ENCODE results near the gene PPTC7. TPM values are rescaled to one million over a fixed set of nuclear protein-coding genes. Genes with fewer than 3 reads are reported as not detected.

Gene PPTC7
- total RNA-seq (2014; rRNA removed; shearing (Covaris generic)) (3.2 and 3.4 TPM in 2 replicates), polyA plus RNA-seq (2016; fragmentation: Nextera tagmentation; extraction: Ambion mirVana) (2.2 and 2.4 TPM in 2 replicates)

GRCh38 chr12:110583137-110584059 lies at the start of gene PPTC7:
TSS of gene PPTC7 (minus strand) at chr12:110583318. CDS start at chr12:110583031, 287 bp downstream.
- H3K27me3 ChIP-seq (replicated peaks; ENCODE audit: insufficient read depth) = no peaks in the 10 kb centered on the region
- H3K9me3 ChIP-seq (ENCODE audit: low read depth) = no peaks in the 10 kb centered on the region
- in situ Hi-C loops (cut with MboI) = no loop called here
- H3K9ac ChIP-seq = peak within 1 kb of the TSS; percentile 88
- H3K27ac ChIP-seq = peak within 1 kb of the TSS; percentile 41
- no peaks in the 10 kb centered on the region for H4K20me1 ChIP-seq (ENCODE audit: insufficient read depth)
- peak within 1 kb of the TSS; percentile 90 for H2AFZ ChIP-seq
- no peaks in the 10 kb centered on the region for H3K9me2 ChIP-seq (ENCODE audit: insufficient read depth)
- peak within 1 kb of the TSS; percentile 97 for H3K4me2 ChIP-seq (ENCODE audit: unreplicated experiment)
- peaks cover 21% of the 10 kb centered on the region for H3F3A ChIP-seq (ENCODE audit: insufficient read depth)
- peaks cover 42% of the 10 kb centered on the region for H3K79me2 ChIP-seq (ENCODE audit: insufficient read depth)
- peak within 1 kb of the TSS; percentile 78 for H3K4me3 ChIP-seq
- TF ChIP-seq EZH2 (IDR thresholded peaks at IDR 0.05; ENCODE audit: insufficient read depth, poor library complexity, severe bottlenecking) (no peak), EZH2phosphoT487 (IDR thresholded peaks at IDR 0.05; ENCODE audit: insufficient read depth, low read depth) (no peak)
- 3 to 6% methylated on average over 30 to 32 of the region's 52 CpGs for WGBS, 2 experiments (ENCODE audit: low coverage in 1 of 2, low lambda C conversion rate in 2 of 2, missing lambda C conversion rate in 2 of 2)
- peak; percentile 99 for DNase-seq
- H3K36me3 ChIP-seq (ENCODE audit: low read depth) = no peaks in the 10 kb centered on the region
- H3K4me1 ChIP-seq (ENCODE audit: insufficient read depth) = peaks cover 25% of the 10 kb centered on the region

GRCh38 chr12:110627500-110628195 lies 44.5 kb upstream of the PPTC7 start:
- WGBS, 2 experiments (ENCODE audit: low coverage in 1 of 2, low lambda C conversion rate in 2 of 2, missing lambda C conversion rate in 2 of 2) = 94 to 96% methylated on average over 8 of the region's 8 CpGs
- Histone ChIP-seq H3K4me2 (ENCODE audit: unreplicated experiment) (no peak overlapping the region), H3K4me1 (ENCODE audit: insufficient read depth) (no peaks in the 10 kb centered on the region), H3K36me3 (ENCODE audit: low read depth) (peaks cover 21% of the 10 kb centered on the region), H3K27ac (no peak overlapping the region), H3K9ac (no peak overlapping the region), H3K79me2 (ENCODE audit: insufficient read depth) (no peaks in the 10 kb centered on the region), H4K20me1 (ENCODE audit: insufficient read depth) (no peaks in the 10 kb centered on the region), H2AFZ (no peak overlapping the region), H3K9me3 (ENCODE audit: low read depth) (no peaks in the 10 kb centered on the region), H3K27me3 (replicated peaks; ENCODE audit: insufficient read depth) (no peaks in the 10 kb centered on the region), H3K4me3 (no peak overlapping the region), H3F3A (ENCODE audit: insufficient read depth) (no peaks in the 10 kb centered on the region), H3K9me2 (ENCODE audit: insufficient read depth) (no peaks in the 10 kb centered on the region)
- no peak for DNase-seq
- in situ Hi-C loops (cut with MboI) = no loop called here
- TF ChIP-seq EZH2phosphoT487 (IDR thresholded peaks at IDR 0.05; ENCODE audit: insufficient read depth, low read depth) (no peak), EZH2 (IDR thresholded peaks at IDR 0.05; ENCODE audit: insufficient read depth, poor library complexity, severe bottlenecking) (no peak)

GRCh38 chr12:110622582-110622981 lies 39.5 kb upstream of the PPTC7 start:
- Histone ChIP-seq H4K20me1 (ENCODE audit: insufficient read depth) (no peaks in the 10 kb centered on the region), H3K27ac (no peak overlapping the region), H3F3A (ENCODE audit: insufficient read depth) (no peaks in the 10 kb centered on the region), H3K9me3 (ENCODE audit: low read depth) (no peaks in the 10 kb centered on the region), H3K79me2 (ENCODE audit: insufficient read depth) (no peaks in the 10 kb centered on the region), H2AFZ (no peak overlapping the region), H3K9ac (no peak overlapping the region), H3K36me3 (ENCODE audit: low read depth) (peaks cover 7% of the 10 kb centered on the region), H3K9me2 (ENCODE audit: insufficient read depth) (no peaks in the 10 kb centered on the region), H3K4me3 (no peak overlapping the region), H3K4me1 (ENCODE audit: insufficient read depth) (no peaks in the 10 kb centered on the region), H3K27me3 (replicated peaks; ENCODE audit: insufficient read depth) (no peaks in the 10 kb centered on the region), H3K4me2 (ENCODE audit: unreplicated experiment) (no peak overlapping the region)
- in situ Hi-C loops (cut with MboI) = no loop called here
- 79 to 83% methylated on average over 3 of the region's 3 CpGs for WGBS, 2 experiments (ENCODE audit: low coverage in 1 of 2, low lambda C conversion rate in 2 of 2, missing lambda C conversion rate in 2 of 2)
- DNase-seq = no peak
- TF ChIP-seq EZH2 (IDR thresholded peaks at IDR 0.05; ENCODE audit: insufficient read depth, poor library complexity, severe bottlenecking) = no peak
- no peak for TF ChIP-seq EZH2phosphoT487 (IDR thresholded peaks at IDR 0.05; ENCODE audit: insufficient read depth, low read depth)

GRCh38 chr12:110619534-110619953 lies 36.4 kb upstream of the PPTC7 start:
- no peaks in the 10 kb centered on the region for H3K36me3 ChIP-seq (ENCODE audit: low read depth)
- H3K79me2 ChIP-seq (ENCODE audit: insufficient read depth) = no peaks in the 10 kb centered on the region
- peak; percentile 57 for DNase-seq
- in situ Hi-C loops (cut with MboI) = no loop called here
- no peak for TF ChIP-seq EZH2phosphoT487 (IDR thresholded peaks at IDR 0.05; ENCODE audit: insufficient read depth, low read depth)
- no peak for TF ChIP-seq EZH2 (IDR thresholded peaks at IDR 0.05; ENCODE audit: insufficient read depth, poor library complexity, severe bottlenecking)
- H3K9me3 ChIP-seq (ENCODE audit: low read depth) = no peaks in the 10 kb centered on the region
- no peaks in the 10 kb centered on the region for H3K9me2 ChIP-seq (ENCODE audit: insufficient read depth)
- H4K20me1 ChIP-seq (ENCODE audit: insufficient read depth) = no peaks in the 10 kb centered on the region
- no peaks in the 10 kb centered on the region for H3F3A ChIP-seq (ENCODE audit: insufficient read depth)
- no peaks in the 10 kb centered on the region for H3K27me3 ChIP-seq (replicated peaks; ENCODE audit: insufficient read depth)
- WGBS, 2 experiments (ENCODE audit: low coverage in 1 of 2, low lambda C conversion rate in 2 of 2, missing lambda C conversion rate in 2 of 2) = 63 to 70% methylated on average over 4 of the region's 4 CpGs
- H3K27ac ChIP-seq = no peak overlapping the region
- no peak overlapping the region for H3K4me3 ChIP-seq
- H2AFZ ChIP-seq = no peak overlapping the region
- no peak overlapping the region for H3K4me2 ChIP-seq (ENCODE audit: unreplicated experiment)
- no peak overlapping the region for H3K9ac ChIP-seq
- peaks cover 4% of the 10 kb centered on the region; the same call in 1 of the 2 replicates for H3K4me1 ChIP-seq (ENCODE audit: insufficient read depth)
